Neutrophil (primary cell): ENCODE results near the gene HMBS.

Experiments
- H3K27ac ChIP-seq: fragments of 200-600 bp; sonication (generic); 2 replicates; pipeline ENCODE4 v1.5.1; 2016; ENCODE audit warnings: mild to moderate bottlenecking, moderate library complexity
- H3K27me3 ChIP-seq: fragments of 200-600 bp; sonication (generic); 2 replicates; pipeline ENCODE4 v1.6.0; 2016; ENCODE audit warnings: mild to moderate bottlenecking
- H3K36me3 ChIP-seq: fragments of 200-600 bp; sonication (generic); 2 replicates; pipeline ENCODE4 v1.5.1; 2017
- H3K4me1 ChIP-seq, 2 experiments: fragments of 200-600 bp in 1 of 2; sonication (generic) in 1 of 2; 1 replicate in 1 of 2; 2 replicates in 1 of 2; pipeline versions ENCODE4 v1.5.1 to v1.6.1; 2013 to 2016; ENCODE audit warnings: low read depth in 1 of 2, low read length in 1 of 2, mild to moderate bottlenecking in 1 of 2, moderate library complexity in 1 of 2; ENCODE audit not compliant: control insufficient read depth in 1 of 2, insufficient read depth in 1 of 2
- H3K4me3 ChIP-seq, 2 experiments: fragments of 200-600 bp in 1 of 2; sonication (generic) in 1 of 2; 1 replicate in 1 of 2; 2 replicates in 1 of 2; pipeline ENCODE4 v1.5.1; 2013 to 2016; ENCODE audit warnings: low read depth in 1 of 2, low read length in 1 of 2, mild to moderate bottlenecking in 1 of 2, moderate library complexity in 1 of 2
- H3K9me3 ChIP-seq: fragments of 200-600 bp; sonication (generic); 2 replicates; pipeline ENCODE4 v1.5.1; 2016
- TF ChIP-seq, protein P1 (sequence below): fragments of 200-600 bp; sonication (generic); IDR thresholded peaks from 2 replicates; pipeline ENCODE4 v1.5.1; 2016; ENCODE audit warnings: antibody characterized with exemption

Gene HMBS

DNA sequence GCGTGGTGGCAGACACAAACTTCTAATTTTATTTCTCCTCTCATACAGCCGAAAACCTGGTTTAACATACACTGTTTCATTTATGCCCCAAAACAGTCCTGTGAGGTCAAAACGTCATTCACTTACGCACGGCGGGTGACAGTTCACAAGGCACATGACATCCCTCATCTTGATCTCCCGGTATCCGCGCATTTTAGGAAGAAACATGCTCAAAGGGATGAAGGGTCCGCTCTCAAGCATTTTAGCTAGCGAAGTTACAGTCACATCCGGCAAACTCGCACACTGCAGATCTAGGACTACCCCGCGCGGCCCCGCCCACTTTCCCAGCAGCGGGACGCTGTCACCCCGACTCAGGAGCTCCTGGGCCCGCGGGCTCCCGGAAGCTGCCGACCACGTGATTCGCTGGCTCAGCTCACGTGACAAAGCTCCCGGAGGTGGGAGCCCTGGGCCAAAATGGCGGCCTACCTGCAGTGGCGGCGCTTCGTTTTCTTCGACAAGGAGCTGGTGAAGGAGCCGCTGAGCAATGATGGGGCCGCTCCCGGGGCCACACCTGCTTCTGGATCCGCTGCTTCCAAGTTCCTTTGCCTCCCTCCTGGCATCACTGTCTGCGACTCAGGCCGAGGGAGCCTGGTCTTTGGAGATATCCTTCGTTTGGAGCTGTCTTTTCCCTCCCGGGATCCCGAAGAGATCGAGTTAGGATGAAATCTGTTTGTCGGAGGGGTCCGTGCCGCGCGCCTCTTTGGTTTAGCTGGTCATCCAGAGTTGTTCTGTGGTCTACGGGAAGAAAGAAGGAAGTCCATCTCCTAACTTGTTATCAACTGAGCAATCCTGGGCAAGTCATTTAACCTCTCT is 17.1 kb upstream of the HMBS start, which contains the start of gene VPS11:
VPS11 (plus strand) TSS at position 448 of the 852 bp plus-strand sequence; CDS start at position 454, 6 bp downstream.
- H3K4me3 ChIP-seq: peak within 1 kb of the TSS; percentile 78 to 99

DNA sequence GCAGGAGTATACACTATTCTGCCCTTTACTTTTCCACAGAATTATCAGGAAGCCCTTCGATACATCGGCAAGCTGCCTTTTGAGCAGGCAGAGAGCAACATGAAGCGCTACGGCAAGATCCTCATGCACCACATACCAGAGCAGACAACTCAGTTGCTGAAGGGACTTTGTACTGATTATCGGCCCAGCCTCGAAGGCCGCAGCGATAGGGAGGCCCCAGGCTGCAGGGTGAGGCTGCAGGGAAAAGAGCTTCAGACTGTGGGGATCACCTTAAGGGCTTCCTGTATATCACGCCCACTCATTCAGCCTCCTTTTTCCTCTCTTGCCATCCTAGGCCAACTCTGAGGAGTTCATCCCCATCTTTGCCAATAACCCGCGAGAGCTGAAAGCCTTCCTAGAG is 6.8 kb upstream of the HMBS start:
- Histone ChIP-seq H3K9me3 (no peaks in the 10 kb centered on the region), H3K4me3 (no peak overlapping the region), H3K36me3 (peaks cover 94% of the 10 kb centered on the region), H3K27me3 (no peaks in the 10 kb centered on the region), H3K27ac (no peak overlapping the region), H3K4me1 (no peaks in the 10 kb centered on the region)
- TF ChIP-seq, protein P1, sequence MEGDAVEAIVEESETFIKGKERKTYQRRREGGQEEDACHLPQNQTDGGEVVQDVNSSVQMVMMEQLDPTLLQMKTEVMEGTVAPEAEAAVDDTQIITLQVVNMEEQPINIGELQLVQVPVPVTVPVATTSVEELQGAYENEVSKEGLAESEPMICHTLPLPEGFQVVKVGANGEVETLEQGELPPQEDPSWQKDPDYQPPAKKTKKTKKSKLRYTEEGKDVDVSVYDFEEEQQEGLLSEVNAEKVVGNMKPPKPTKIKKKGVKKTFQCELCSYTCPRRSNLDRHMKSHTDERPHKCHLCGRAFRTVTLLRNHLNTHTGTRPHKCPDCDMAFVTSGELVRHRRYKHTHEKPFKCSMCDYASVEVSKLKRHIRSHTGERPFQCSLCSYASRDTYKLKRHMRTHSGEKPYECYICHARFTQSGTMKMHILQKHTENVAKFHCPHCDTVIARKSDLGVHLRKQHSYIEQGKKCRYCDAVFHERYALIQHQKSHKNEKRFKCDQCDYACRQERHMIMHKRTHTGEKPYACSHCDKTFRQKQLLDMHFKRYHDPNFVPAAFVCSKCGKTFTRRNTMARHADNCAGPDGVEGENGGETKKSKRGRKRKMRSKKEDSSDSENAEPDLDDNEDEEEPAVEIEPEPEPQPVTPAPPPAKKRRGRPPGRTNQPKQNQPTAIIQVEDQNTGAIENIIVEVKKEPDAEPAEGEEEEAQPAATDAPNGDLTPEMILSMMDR: no peak

More for the DNA sequence above, 17.1 kb upstream of the HMBS start, which contains the start of gene VPS11:
- peaks cover 17 to 35% of the 10 kb centered on the region in 2 experiments for H3K4me1 ChIP-seq
- H3K9me3 ChIP-seq: no peaks in the 10 kb centered on the region
- TF ChIP-seq, protein P1: peak; percentile 40
- peaks cover 27% of the 10 kb centered on the region for H3K36me3 ChIP-seq
- no peaks in the 10 kb centered on the region for H3K27me3 ChIP-seq
- H3K27ac ChIP-seq: peak within 1 kb of the TSS; percentile 87

DNA sequence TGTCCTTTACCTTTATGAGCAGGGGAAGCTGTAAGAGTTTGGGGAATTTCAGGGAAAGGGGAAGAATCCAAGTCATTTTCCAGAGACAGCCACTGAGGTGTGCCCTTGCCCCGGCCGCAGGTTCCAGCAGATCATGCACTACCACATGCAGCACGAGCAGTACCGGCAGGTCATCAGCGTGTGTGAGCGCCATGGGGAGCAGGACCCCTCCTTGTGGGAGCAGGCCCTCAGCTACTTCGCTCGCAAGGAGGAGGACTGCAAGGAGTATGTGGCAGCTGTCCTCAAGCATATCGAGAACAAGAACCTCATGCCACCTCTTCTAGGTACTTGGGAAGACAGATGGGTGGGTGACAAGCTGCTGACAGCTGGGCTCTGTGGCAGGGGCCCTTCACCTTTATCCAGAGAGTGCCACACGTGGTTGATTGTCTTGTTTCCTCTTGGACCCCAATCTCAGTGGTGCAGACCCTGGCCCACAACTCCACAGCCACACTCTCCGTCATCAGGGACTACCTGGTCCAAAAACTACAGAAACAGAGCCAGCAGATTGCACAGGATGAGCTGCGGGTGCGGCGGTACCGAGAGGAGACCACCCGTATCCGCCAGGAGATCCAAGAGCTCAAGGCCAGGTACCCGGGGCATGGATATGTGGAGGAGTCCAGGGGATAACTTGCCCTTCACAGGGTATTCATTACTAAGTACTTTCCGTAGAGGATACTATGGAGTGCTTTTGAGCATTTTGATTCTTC is 5.8 kb upstream of the HMBS start:
- no peak overlapping the region for H3K4me3 ChIP-seq
- H3K27ac ChIP-seq: no peak overlapping the region
- TF ChIP-seq, protein P1: no peak
- H3K4me1 ChIP-seq: no peaks in the 10 kb centered on the region
- peaks cover 84% of the 10 kb centered on the region for H3K36me3 ChIP-seq
- no peaks in the 10 kb centered on the region for H3K27me3 ChIP-seq
- no peaks in the 10 kb centered on the region for H3K9me3 ChIP-seq

DNA sequence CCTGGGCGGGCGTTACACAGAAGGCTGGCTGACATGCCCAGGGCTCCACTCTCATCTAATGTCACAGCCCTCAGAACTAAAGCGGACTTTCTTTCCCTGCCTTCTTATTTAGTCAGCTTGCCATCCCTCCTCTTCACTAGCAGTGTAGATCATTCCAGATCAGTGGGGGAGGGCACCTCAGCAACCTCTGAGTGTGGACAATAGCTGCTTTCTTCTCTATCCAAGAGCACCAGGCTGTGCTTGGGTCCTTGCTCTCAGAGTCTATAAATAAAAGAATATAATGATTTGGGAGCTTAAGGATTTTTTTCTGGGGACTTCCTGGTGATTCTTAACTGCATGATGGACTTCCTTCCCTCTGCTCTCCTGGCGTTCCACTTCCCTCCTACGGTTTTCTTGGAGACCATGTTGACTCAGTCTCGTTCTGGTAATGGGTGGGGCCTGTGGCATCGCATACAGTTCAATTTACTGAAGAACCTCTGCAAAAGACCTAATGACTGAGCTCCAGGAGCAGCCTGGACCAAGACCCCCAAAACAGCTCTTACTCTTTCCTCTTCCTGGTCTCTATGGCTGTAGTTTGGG is 2.9 kb upstream of the HMBS start:
- Histone ChIP-seq H3K9me3 (no peaks in the 10 kb centered on the region), H3K27me3 (no peaks in the 10 kb centered on the region), H3K4me1 (peaks cover 16 to 17% of the 10 kb centered on the region in 2 experiments), H3K4me3 (no peak overlapping the region), H3K27ac (peak overlapping the region; percentile 21), H3K36me3 (peaks cover 59% of the 10 kb centered on the region)
- TF ChIP-seq, protein P1: no peak

DNA sequence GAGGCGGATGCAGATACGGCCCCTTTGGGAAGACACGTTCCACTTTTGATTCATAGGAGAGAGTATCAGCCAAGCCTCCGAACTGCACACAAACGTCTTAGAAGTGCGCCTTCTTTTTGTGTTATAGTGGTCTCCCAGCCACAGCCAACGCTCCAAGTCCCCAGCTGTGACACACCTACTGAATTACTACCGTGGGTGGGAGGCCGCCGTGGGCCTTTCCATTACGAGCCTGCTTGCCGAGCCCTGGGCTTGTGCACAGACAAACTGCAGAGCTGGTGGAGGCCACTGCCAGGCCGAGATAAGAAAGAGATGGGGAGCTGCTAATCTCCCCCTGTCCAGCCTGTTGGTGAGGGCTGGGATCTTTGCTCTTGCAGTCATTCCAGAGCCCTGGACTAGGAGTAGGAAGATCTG is 761 bp downstream of the HMBS start:
- Histone ChIP-seq H3K27me3 (no peaks in the 10 kb centered on the region), H3K4me3 (peak overlapping the region; percentile 90 to 91), H3K9me3 (no peaks in the 10 kb centered on the region), H3K36me3 (peaks cover 23% of the 10 kb centered on the region), H3K4me1 (peaks cover 37 to 39% of the 10 kb centered on the region in 2 experiments), H3K27ac (peak overlapping the region; percentile 81)
- TF ChIP-seq, protein P1: no peak
